ENCODE data around the gene PCDH9. TPM values are rescaled to one million over a fixed set of nuclear protein-coding genes. Genes with fewer than 3 reads are reported as not detected.

PCDH9 gene
- total and polyA plus RNA-seq, 7 experiments from 2014 or later = 0.08 to 1.3 (median 0.21) TPM

DNA sequence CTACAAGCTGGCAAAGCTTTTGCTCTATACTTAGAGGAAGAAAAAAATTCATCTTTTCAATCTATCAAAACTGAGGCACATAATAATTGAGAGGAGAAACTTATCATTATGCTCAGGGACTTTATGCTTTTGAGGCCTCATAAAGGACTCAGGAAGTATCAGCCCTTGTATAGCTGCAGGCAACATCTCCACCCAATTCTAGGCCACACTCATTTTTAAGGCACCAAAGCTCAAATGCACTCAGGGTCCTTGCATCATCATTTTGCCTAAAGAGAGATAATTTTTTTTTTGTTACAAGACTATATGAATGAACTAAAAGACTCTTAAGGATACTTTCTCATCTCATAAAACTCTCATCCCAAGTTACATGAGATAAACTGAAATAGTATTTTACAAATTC, 78.5 kb downstream of the PCDH9 start:
- H3K27ac ChIP-seq (ENCODE audit: low read depth, low read length) = no peak overlapping the region
- ChIA-PET CTCF (no interaction called here), POLR2A (no interaction called here)
- no peak overlapping the region for H3K4me3 ChIP-seq (ENCODE audit: low read length)
- Mint-ChIP-seq H3K4me3 (no peak overlapping the region), H3K27ac (no peak overlapping the region), H3K4me1 (peaks cover 0 to 5% (median 0%) of the 10 kb centered on the region in 7 donors), H3K9me3 (peaks cover 0 to 4% (median 0%) of the 10 kb centered on the region in 11 donors), H3K27me3 (peaks cover 0 to 4% (median 0%) of the 10 kb centered on the region in 5 donors), H3K36me3 (no peaks in the 10 kb centered on the region)
- DNase-seq = no peak
- ATAC-seq = no peak
- no peaks in the 10 kb centered on the region for H3K27me3 ChIP-seq (ENCODE audit: control insufficient read depth in 2 of 2, insufficient read depth in 2 of 2, low read length in 2 of 2)
- no peaks in the 10 kb centered on the region for H3K9me3 ChIP-seq (ENCODE audit: control insufficient read depth in 2 of 3, low read length in 3 of 3)
- H3K36me3 ChIP-seq (ENCODE audit: control insufficient read depth in 2 of 3, insufficient read depth in 3 of 3, low read length in 3 of 3) = no peaks in the 10 kb centered on the region
- H3K4me1 ChIP-seq (ENCODE audit: control insufficient read depth in 2 of 2, insufficient read depth in 2 of 2, low read length in 2 of 2) = no peaks in the 10 kb centered on the region
- intact Hi-C loops (cut with micrococcal nuclease) = no loop called here

GRCh38 chr13:67150608-67151007, 79.5 kb downstream of the PCDH9 start:
- ATAC-seq (no peak), DNase-seq (no peak)
- H3K4me3 ChIP-seq (ENCODE audit: low read length) = no peak overlapping the region
- no peaks in the 10 kb centered on the region for H3K4me1 ChIP-seq (ENCODE audit: control insufficient read depth in 2 of 2, insufficient read depth in 2 of 2, low read length in 2 of 2)
- POLR2A ChIA-PET = no interaction called here
- H3K27ac ChIP-seq (ENCODE audit: low read depth, low read length) = no peak overlapping the region
- H3K4me3 Mint-ChIP-seq = no peak overlapping the region
- peaks cover 0 to 8% (median 0%) of the 10 kb centered on the region in 7 donors for H3K4me1 Mint-ChIP-seq
- H3K9me3 Mint-ChIP-seq = no peaks in the 10 kb centered on the region
- no peaks in the 10 kb centered on the region for H3K36me3 ChIP-seq (ENCODE audit: control insufficient read depth in 2 of 3, insufficient read depth in 3 of 3, low read length in 3 of 3)
- no peaks in the 10 kb centered on the region for H3K27me3 Mint-ChIP-seq
- CTCF ChIA-PET = no interaction called here
- no peaks in the 10 kb centered on the region for H3K9me3 ChIP-seq (ENCODE audit: control insufficient read depth in 2 of 3, low read length in 3 of 3)
- no peaks in the 10 kb centered on the region for H3K36me3 Mint-ChIP-seq
- no peak overlapping the region for H3K27ac Mint-ChIP-seq
- intact Hi-C loops (cut with micrococcal nuclease) = no loop called here
- H3K27me3 ChIP-seq (ENCODE audit: control insufficient read depth in 2 of 2, insufficient read depth in 2 of 2, low read length in 2 of 2) = no peaks in the 10 kb centered on the region

- intact Hi-C loops (cut with micrococcal nuclease) = no loop called here
- Histone ChIP-seq H3K9me3 (ENCODE audit: control insufficient read depth in 2 of 3, low read length in 3 of 3) (no peaks in the 10 kb centered on the region), H3K36me3 (ENCODE audit: control insufficient read depth in 2 of 3, insufficient read depth in 3 of 3, low read length in 3 of 3) (no peaks in the 10 kb centered on the region), H3K27ac (ENCODE audit: low read depth, low read length) (no peak overlapping the region), H3K27me3 (ENCODE audit: control insufficient read depth in 2 of 2, insufficient read depth in 2 of 2, low read length in 2 of 2) (no peaks in the 10 kb centered on the region), H3K4me3 (ENCODE audit: low read length) (no peak overlapping the region), H3K4me1 (ENCODE audit: control insufficient read depth in 2 of 2, insufficient read depth in 2 of 2, low read length in 2 of 2) (no peaks in the 10 kb centered on the region)
- ATAC-seq = no peak
- no peak for DNase-seq
- ChIA-PET POLR2A (no interaction called here), CTCF (no interaction called here)
- Mint-ChIP-seq H3K27ac (no peak overlapping the region), H3K27me3 (no peaks in the 10 kb centered on the region), H3K9me3 (no peaks in the 10 kb centered on the region), H3K4me1 (peaks cover 0 to 8% (median 0%) of the 10 kb centered on the region in 7 donors), H3K4me3 (no peak overlapping the region), H3K36me3 (no peaks in the 10 kb centered on the region)
These were observed 82.0 kb downstream of the PCDH9 start for GRCh38 chr13:67148161-67148571.

DNA sequence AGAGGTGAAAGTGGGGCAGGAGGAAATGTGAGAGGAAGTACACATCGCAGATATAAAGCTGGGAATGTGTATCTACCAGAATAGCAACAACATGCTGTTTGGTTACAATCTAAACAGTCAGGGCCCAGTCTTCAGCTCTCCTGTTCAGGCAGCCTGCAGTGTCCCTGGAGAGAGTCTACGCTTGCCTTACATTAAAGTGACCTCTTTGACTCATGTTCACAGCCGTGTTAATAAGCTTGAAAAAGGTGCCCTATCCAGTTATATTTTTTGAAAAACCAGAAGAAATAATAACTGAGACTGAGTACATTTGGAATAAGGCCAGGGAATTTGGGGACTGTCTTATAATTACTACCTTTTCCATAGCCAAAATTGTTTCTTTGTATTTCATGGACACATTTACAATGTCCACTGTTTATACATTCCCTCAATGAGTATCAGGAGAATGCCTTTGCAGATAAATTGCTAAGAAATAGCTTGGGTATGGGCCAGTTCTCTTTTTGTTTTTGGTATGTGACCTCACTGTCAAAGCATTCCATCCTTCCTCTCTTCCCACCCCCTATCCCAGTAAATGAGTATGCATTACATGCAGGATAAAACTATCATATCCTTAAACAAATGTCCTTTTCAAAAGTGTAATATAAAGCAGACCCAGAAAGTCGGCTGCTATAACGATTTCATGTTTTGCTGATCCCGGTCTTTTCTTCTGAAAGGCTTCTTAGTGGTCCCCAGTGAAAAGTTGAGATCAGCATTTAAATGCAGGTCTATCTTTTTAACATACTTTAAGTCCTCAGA, 82.6 kb downstream of the PCDH9 start:
- H3K36me3 Mint-ChIP-seq = no peaks in the 10 kb centered on the region
- no peak overlapping the region for H3K27ac ChIP-seq (ENCODE audit: low read depth, low read length)
- peak overlapping the region in 1 of 9 donors; percentile 24 for H3K27ac Mint-ChIP-seq
- no peaks in the 10 kb centered on the region for H3K9me3 ChIP-seq (ENCODE audit: control insufficient read depth in 2 of 3, low read length in 3 of 3)
- H3K36me3 ChIP-seq (ENCODE audit: control insufficient read depth in 2 of 3, insufficient read depth in 3 of 3, low read length in 3 of 3) = no peaks in the 10 kb centered on the region
- no peak for ATAC-seq
- H3K9me3 Mint-ChIP-seq = no peaks in the 10 kb centered on the region
- H3K4me1 ChIP-seq (ENCODE audit: control insufficient read depth in 2 of 2, insufficient read depth in 2 of 2, low read length in 2 of 2) = no peaks in the 10 kb centered on the region
- ChIA-PET CTCF (no interaction called here), POLR2A (no interaction called here)
- no peak overlapping the region for H3K4me3 ChIP-seq (ENCODE audit: low read length)
- H3K27me3 Mint-ChIP-seq = no peaks in the 10 kb centered on the region
- no peak for DNase-seq
- no peaks in the 10 kb centered on the region for H3K27me3 ChIP-seq (ENCODE audit: control insufficient read depth in 2 of 2, insufficient read depth in 2 of 2, low read length in 2 of 2)
- H3K4me3 Mint-ChIP-seq = peak overlapping the region in 1 of 10 donors; percentile 36
- intact Hi-C loops (cut with micrococcal nuclease) = no loop called here
- H3K4me1 Mint-ChIP-seq = peaks cover 0 to 8% (median 0%) of the 10 kb centered on the region in 7 donors

GRCh38 chr13:67146523-67147130, 83.5 kb downstream of the PCDH9 start:
- Mint-ChIP-seq H3K4me1 (peaks cover 0 to 8% (median 0%) of the 10 kb centered on the region in 7 donors), H3K4me3 (no peak overlapping the region), H3K27me3 (no peaks in the 10 kb centered on the region), H3K36me3 (no peaks in the 10 kb centered on the region), H3K27ac (peak overlapping the region in 1 of 9 donors; percentile 38), H3K9me3 (no peaks in the 10 kb centered on the region)
- CTCF ChIA-PET = no interaction called here
- no peak overlapping the region for H3K27ac ChIP-seq (ENCODE audit: low read depth, low read length)
- POLR2A ChIA-PET = no interaction called here
- no peaks in the 10 kb centered on the region for H3K36me3 ChIP-seq (ENCODE audit: control insufficient read depth in 2 of 3, insufficient read depth in 3 of 3, low read length in 3 of 3)
- no peaks in the 10 kb centered on the region for H3K9me3 ChIP-seq (ENCODE audit: control insufficient read depth in 2 of 3, low read length in 3 of 3)
- H3K4me1 ChIP-seq (ENCODE audit: control insufficient read depth in 2 of 2, insufficient read depth in 2 of 2, low read length in 2 of 2) = no peaks in the 10 kb centered on the region
- no peak for DNase-seq
- H3K27me3 ChIP-seq (ENCODE audit: control insufficient read depth in 2 of 2, insufficient read depth in 2 of 2, low read length in 2 of 2) = no peaks in the 10 kb centered on the region
- H3K4me3 ChIP-seq (ENCODE audit: low read length) = no peak overlapping the region
- intact Hi-C loops (cut with micrococcal nuclease) = no loop called here
- ATAC-seq = no peak

GRCh38 chr13:67145950-67146349, 84.2 kb downstream of the PCDH9 start:
- no peaks in the 10 kb centered on the region for H3K36me3 ChIP-seq (ENCODE audit: control insufficient read depth in 2 of 3, insufficient read depth in 3 of 3, low read length in 3 of 3)
- ATAC-seq (no peak), DNase-seq (no peak)
- intact Hi-C loops (cut with micrococcal nuclease) = no loop called here
- H3K4me1 Mint-ChIP-seq = peaks cover 0 to 8% (median 0%) of the 10 kb centered on the region in 7 donors
- H3K9me3 Mint-ChIP-seq = no peaks in the 10 kb centered on the region
- H3K27ac ChIP-seq (ENCODE audit: low read depth, low read length) = no peak overlapping the region
- H3K36me3 Mint-ChIP-seq = no peaks in the 10 kb centered on the region
- POLR2A ChIA-PET = no interaction called here
- H3K27ac Mint-ChIP-seq = no peak overlapping the region
- H3K27me3 Mint-ChIP-seq = no peaks in the 10 kb centered on the region
- H3K9me3 ChIP-seq (ENCODE audit: control insufficient read depth in 2 of 3, low read length in 3 of 3) = no peaks in the 10 kb centered on the region
- no peaks in the 10 kb centered on the region for H3K27me3 ChIP-seq (ENCODE audit: control insufficient read depth in 2 of 2, insufficient read depth in 2 of 2, low read length in 2 of 2)
- CTCF ChIA-PET = no interaction called here
- H3K4me3 ChIP-seq (ENCODE audit: low read length) = no peak overlapping the region
- H3K4me3 Mint-ChIP-seq = no peak overlapping the region
- no peaks in the 10 kb centered on the region for H3K4me1 ChIP-seq (ENCODE audit: control insufficient read depth in 2 of 2, insufficient read depth in 2 of 2, low read length in 2 of 2)
